NCI-H1048 (cell line): Measurements from ENCODE around the gene NR1I3.

Experiments
- DNase-seq: peaks from one replicate; lab custom pipeline; 2025; lab: John Stamatoyannopoulos, UW

The NR1I3 gene

DNA sequence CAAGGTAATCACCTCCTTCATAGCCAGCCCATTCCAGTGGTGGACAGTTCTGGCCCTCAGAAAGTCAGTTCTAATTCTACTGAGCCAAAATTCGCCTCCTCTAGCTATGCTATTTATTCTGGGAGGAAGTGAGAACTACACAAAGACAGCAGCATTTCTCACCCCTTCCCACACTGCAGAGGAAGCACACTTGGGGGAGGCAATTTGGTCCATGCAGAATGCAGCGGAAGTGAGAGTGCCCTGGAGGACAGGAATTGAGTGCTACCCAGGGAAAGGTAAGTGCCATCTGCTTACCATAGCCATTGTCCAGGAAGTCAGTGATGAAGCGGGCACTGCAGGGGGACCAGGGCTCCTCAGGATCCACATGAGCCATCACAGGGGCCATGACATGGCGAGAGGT is 42.8 kb downstream of the NR1I3 start:
- DNase-seq: no peak

DNA sequence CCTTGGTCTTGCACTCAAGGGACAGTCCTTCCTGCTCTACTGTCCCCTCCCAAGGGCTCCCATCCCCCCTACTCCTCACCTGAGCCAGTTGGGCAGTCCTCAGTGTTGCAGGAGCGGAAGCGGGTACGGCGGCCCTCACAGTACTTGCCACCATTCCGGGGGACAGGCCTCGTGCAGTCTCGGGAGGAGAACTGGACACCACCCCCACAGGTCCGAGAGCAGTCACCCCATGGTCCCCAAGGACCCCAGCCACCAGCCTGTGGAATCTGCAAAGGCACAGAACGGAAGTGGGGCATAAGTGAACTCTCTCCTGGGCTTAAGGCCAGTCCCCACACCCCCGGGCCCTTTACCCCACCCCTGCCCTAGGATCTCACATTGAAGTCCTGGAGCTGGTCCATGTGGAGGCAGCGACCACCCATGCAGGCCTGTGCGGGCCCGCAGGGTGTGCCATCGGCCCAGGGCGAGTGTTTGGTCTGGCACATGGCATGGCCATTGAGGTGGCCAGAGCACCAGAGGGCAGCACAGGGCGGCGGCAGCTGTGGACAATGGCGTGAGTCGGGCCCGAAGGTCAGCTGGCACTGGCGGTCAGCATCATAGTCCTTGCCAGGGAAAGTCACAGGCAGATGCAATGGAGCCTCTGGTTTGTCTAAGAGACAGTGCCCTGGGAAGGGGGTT is 44.3 kb downstream of the NR1I3 start:
- DNase-seq: no peak

DNA sequence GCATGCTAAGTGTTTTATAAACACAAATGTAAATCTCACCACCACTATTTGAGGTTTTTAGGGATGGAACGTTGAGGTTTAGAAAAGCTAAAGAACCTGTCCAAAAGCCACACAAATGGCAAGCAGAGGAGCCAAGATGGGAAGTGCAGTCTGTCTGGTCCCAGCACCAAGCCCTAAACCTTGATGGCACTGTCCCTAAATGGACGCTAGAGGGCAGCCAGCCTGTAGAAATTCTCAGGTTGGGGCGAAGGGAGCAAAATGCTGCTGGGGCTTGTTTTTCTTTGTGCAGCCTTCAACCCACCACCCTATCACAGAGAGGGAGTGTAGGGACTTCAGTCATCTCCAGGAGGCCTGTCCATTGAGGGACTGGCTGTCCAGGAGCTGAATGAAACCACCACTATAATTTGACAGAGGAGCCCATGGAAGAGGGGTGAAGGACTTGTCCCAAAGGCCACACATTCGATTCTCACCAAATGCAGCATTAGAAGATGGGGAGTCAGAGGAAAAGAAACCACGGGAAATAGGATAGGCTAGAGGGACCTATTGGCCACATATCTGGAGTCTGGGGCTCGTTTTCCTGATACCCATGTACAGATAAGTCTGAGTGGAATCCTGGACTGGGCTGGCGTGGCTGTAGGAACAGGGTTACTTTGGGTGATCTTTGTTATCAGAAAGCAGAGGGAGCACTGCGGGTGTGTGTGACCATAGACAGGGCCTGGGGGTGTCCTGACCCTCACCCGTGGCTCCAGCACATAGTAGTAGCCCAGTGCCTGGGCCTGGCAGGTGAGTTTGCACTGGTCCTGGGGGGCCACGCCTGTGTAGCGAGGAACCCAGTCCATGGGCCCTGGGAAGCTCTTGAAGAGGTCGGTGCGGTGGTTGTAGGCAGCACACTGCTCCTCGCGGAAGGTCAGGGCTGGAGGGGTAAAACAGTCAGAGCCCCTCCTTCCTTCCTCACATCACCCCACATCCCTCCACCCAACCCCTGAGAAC is 45.2 kb downstream of the NR1I3 start:
- DNase-seq: peak; percentile 48

DNA sequence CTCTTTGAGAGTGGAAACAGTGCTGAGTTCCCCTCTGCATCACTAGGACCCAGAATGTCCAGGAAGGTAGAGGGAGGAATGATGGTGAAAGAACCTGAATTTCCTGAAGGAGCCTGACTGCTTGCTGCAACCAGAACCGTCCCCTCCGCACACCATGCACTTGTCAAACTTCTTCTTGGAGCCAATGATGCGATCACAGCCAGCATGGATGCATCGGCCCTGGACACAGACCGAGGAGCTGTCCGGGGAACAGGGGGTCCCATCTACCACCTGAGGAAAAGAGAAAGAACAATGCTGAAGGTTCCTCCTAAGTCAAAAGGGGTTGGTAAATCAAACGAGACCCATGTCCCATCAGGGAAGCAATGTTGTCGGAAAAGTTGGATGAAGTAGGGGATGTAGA is 46.0 kb downstream of the NR1I3 start:
- no peak for DNase-seq

DNA sequence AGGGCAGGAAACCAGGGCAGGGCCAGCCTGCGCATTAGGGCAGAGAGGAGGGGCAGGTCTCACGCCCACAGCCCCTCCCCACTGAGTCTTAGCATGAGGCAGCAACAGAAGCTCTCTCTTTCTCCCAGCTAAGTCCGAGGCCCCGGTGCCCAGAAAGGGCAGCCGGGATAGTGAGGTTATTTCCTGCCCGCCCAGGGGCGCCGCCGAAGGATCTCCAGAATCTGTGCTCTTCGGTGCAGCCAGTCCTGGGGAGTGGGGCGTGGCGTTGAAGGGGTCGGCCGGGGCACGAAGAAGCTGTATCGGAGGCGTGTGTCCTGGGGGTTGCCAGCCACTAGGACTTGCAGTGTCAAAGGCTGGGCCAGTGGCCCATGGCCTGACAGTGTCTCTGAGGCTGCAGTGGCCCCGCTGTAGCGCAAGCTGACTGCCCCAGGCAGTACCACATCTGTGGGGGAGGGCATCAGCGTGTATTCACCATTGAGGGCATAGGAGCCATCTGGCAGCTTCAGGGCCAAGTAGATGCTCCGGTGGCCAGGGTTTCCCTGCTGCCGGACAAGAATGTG is 47.0 kb downstream of the NR1I3 start:
- no peak for DNase-seq

DNA sequence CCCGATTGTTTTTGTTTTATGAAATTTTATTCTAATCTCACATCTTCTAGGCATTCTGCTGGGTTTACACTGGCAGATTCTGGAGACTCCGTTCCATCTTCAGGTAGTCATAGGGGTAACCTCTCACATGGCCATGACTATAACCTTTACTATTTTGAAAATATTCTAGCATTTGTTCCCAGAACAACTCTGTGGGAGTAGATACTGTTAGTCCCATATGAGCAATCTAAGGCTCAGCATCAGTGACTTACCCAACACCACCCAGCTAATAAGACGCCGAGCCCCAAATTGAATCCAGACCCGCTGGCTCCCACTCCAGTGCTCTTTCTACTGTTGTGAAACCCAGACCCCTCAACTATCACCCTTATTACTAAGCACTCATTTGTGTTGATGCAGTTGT is 49.0 kb downstream of the NR1I3 start:
- DNase-seq: no peak

DNA sequence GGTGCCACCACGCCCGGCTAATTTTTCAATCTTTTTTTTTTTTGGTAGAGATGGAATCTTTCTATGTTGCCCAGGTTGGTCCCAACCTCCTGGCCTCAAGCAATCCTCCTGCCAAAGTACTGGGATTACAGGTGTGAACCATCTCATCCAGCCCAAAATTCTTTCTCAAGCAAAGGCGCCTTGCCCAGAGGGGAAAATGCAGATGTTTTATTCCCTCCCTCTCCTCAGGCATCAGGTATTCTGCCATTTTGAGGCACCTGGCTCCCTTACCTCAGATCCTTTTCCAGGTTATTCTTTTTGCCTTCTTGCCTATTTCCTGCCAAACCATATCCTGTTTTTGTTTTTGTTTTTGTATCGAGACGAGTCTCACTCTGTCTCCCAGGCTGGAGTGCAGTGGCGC is 49.6 kb downstream of the NR1I3 start:
- no peak for DNase-seq

DNA sequence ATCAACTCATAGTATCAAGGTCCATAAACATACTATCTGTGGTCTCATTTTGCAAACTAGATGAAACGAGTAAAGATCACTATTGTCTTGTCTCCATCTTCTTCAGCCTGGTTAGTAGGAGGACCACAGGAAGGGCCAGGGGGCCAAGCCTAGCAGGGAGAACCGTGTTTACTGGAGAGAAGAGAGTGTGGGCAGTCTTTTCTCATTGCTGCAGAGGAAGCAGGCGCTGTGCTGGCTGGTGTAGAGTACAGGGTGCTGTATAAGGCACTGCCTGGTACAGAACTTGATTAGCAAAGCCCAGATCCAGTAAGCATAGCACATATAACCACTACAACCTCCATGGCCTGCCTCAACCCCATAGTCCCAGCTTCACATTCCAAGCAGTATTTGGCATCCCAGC is 50.7 kb downstream of the NR1I3 start:
- DNase-seq: no peak

DNA sequence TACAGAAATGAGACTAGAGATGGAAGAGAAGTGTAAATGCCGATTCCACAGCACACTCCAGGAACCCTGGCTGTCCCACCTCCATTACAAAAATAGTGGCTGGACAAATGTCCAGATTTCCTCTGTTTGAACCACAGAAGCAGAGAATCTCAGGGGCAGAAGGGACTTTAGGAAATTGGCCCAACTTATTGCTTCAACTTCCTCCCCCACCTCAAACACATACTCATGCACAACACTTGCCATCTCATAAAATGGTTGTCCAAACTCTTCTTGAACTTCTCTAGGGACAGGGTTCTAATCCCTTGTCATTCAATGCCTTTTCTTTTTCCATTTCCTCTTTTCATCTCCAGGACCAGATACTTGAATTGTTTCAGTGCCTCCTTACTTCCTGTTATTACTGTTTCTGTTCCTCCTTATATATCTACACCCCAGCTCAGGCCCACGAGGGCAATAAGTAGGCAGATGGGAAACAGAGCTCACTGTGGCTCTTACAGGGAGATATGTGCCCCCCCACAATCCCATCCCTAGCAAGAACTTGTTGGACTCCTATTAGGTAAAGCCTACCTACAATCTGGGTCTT is 52.2 kb downstream of the NR1I3 start:
- no peak for DNase-seq

DNA sequence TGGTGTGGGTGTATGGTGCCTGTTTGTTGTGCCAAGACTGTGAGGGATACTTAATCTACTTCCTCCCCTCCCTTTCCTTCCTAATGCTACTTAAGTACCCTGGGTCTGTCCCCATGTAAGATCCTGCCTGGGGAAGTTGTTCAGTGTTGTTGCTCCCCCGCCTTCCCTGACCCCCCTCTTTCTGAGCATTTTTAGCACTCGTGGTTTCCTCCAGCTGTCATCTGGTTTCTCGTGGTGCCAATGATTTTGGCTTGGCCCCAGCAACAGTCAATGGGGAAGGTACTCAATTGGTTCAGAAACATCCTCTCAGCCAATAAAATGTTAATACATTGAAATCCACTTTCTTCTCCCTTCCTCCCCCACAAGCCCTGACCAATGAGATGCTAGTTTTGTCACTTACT is 52.7 kb downstream of the NR1I3 start:
- no peak for DNase-seq

DNA sequence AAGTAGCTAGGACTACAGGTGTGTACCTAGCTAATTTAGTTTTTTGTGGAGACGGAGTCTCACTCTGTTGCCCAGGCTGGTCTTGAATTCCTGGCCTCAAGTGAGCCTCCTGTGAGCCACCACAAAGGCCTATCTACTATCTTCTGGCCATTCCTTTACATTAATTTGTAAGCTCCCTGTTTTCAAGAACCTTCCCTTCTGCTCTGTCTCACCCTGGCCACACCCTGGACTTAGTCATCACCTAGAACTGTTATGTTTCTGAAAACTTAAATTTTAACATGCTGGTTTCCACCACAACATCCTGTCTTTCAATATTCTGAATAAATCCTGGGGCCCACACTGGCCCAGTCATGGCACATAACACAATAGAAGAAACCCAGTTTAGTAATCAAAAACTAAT is 55.8 kb downstream of the NR1I3 start:
- no peak for DNase-seq

DNA sequence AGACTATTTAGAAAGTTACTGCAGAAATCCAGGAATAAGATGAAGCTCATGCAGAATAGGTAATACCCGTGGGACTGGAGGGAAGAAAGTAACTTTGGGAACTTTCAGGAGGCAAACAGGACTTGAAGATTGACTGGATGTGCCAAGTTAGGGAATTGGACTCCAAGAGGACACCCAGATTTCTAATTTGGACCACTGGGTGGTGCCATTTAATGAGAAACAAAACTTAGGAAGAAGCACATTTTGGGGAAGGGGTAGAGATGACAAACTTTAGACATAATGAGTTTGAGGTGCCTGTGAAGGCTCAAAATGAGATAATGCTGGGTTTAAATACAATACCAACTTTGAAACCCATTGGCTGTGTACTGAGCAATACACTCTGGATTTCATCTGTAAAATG is 57.4 kb downstream of the NR1I3 start:
- no peak for DNase-seq

DNA sequence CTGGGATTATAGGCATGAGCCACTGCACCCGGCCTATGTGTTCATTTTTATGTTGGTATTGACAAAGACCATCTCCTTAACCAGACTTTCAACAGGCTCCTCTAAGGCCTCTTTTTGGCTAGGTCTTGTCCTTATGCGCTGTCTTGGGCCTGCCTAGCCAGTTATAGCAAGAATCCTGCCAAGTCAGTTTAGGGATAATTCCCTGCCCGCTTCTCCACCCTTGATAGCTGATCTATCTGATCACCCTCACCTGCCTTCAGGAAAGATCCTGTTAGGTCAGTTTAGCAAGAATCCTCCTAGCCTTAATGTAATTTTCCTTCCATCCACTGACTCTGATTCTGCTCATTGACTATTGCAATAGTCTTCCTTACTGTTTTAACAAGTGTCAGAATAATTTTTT is 58.3 kb downstream of the NR1I3 start:
- no peak for DNase-seq
